Cardiac fibroblast (primary cell): ENCODE data around the gene ZNF334.

Experiments used
- DNase-seq, 2 donors: peaks; one replicate each; pipeline versions ENCODE4 v3.0.0 to v3.0.0-alpha.2; 2010; ENCODE audit warnings: low read depth in 2 of 2
- H3K4me3 ChIP-seq, 2 donors: replicated peaks in 1 of 2; 1 replicate in 1 of 2; 2 replicates in 1 of 2; pipeline ENCODE4 v1.5.1; 2011; ENCODE audit warnings: low read depth in 2 of 2, low read length in 2 of 2, mild to moderate bottlenecking in 2 of 2, moderate library complexity in 1 of 2
- TF ChIP-seq, protein P1 (sequence below): IDR thresholded peaks from one replicate; pipeline ENCODE4 v1.5.1; 2011; ENCODE audit warnings: low read depth, mild to moderate bottlenecking, low read length, inconsistent platforms

ZNF334 gene

GRCh38 chr20:46530640-46531039, 17.3 kb upstream of the ZNF334 start:
- no peak for DNase-seq
- TF ChIP-seq, protein P1, sequence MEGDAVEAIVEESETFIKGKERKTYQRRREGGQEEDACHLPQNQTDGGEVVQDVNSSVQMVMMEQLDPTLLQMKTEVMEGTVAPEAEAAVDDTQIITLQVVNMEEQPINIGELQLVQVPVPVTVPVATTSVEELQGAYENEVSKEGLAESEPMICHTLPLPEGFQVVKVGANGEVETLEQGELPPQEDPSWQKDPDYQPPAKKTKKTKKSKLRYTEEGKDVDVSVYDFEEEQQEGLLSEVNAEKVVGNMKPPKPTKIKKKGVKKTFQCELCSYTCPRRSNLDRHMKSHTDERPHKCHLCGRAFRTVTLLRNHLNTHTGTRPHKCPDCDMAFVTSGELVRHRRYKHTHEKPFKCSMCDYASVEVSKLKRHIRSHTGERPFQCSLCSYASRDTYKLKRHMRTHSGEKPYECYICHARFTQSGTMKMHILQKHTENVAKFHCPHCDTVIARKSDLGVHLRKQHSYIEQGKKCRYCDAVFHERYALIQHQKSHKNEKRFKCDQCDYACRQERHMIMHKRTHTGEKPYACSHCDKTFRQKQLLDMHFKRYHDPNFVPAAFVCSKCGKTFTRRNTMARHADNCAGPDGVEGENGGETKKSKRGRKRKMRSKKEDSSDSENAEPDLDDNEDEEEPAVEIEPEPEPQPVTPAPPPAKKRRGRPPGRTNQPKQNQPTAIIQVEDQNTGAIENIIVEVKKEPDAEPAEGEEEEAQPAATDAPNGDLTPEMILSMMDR = no peak
- H3K4me3 ChIP-seq = no peak overlapping the region

- no peak overlapping the region for H3K4me3 ChIP-seq
- TF ChIP-seq, protein P1 = no peak
- DNase-seq = peak; percentile 11 to 16
These were observed 10.5 kb upstream of the ZNF334 start for GRCh38 chr20:46523696-46524328.

- TF ChIP-seq, protein P1 = no peak
- no peak overlapping the region for H3K4me3 ChIP-seq
- DNase-seq = no peak
These were observed 9.7 kb upstream of the ZNF334 start for GRCh38 chr20:46523108-46523507.

GRCh38 chr20:46520976-46521579, 7.7 kb upstream of the ZNF334 start:
- TF ChIP-seq, protein P1 = peak; percentile 78
- no peak overlapping the region for H3K4me3 ChIP-seq
- DNase-seq = peak; percentile 70 to 72

GRCh38 chr20:46520540-46520939, 7.2 kb upstream of the ZNF334 start:
- H3K4me3 ChIP-seq = no peak overlapping the region
- DNase-seq = no peak
- TF ChIP-seq, protein P1 = no peak

- TF ChIP-seq, protein P1 = no peak
- H3K4me3 ChIP-seq = no peak overlapping the region
- no peak for DNase-seq
These were observed 6.2 kb upstream of the ZNF334 start for GRCh38 chr20:46519471-46520068.
